HT1080 (cell line): ENCODE results near the gene WBP2. TPM values are rescaled to one million over a fixed set of nuclear protein-coding genes. Genes with fewer than 3 reads are reported as not detected.

Source experiments
- DNase-seq: peaks from one replicate; pipeline ENCODE4 v3.0.0-alpha.2; 2015; ENCODE audit warnings: low read depth
- total RNA-seq: library from RNA; depleted of rRNA; stranded (reverse); fragments of >200 nt; shearing (Covaris generic); gene quantifications from 2 replicates; pipeline ENCODE4 v1.2.3, GENCODE V29; 2014

Gene WBP2
- total RNA-seq, 1 experiment from 2014 or later = 38.3 TPM

DNA sequence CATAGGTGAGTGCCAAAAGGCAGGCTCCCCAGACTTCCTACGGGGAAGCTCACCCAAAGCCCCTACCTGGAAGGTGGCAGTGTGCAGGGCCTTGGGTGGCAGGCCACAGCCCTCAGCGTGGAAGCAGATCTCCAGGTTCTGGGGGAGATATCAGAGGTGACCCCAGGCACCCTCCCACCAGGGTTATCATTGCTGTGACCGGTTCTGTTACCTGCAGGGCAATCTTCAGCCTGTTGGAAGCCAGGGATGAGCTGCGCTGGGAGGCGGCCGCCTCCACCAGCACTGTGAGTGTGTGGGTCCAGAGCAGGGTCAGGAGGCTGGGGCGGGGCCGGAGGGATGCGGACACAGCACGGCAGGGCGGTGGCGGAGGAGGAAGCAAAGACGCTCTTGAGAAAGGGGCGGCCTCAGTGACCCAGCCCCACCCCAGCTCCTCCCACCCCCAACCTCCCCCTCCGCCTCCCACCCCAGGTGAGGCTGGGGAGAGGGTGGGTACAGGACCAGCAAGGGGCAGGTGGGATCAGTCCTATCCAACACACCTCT is 24.0 kb downstream of the WBP2 start:
- no peak for DNase-seq

DNA sequence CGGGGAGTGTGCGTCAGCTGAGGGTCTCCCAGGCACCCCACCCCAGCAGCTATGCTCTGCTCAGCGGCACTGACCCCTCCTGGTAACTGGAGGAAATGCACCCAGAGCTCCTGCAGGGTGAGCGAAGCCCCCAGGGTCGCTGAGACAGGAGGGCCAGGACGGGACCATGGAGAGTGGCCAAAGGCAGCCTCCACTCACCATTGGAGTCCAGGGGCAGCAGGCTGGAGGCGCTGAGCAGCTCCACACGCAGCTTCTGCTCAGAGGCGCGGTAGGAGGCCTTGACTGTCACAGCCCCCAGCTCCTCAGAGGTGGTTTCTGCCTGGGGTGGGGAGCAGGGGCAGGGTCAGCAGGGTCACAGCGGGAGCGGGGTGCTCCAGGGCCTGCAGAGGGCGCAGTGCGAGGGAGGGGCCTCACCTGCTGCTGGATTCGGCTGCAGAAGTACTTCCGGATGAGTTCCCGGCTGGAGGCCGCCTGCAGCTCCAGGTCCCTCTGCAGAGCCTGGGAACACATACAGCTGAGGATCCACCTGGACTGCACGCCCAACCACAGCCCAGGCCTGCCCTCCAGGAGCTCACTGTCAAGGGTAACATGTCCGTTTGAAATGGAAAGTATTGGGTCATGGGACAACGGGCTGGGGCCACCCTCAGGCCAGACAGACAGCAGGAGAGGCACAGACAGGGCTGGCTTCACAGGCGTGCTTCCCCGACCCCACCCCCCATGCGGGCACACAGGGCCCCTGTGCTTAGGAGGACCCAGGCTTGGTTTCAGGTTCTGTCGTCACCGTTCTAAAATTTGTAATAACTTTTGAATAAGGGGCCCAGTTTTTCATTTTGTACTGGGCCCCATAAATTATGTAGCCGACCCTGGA is 24.7 kb downstream of the WBP2 start:
- DNase-seq = no peak

DNA sequence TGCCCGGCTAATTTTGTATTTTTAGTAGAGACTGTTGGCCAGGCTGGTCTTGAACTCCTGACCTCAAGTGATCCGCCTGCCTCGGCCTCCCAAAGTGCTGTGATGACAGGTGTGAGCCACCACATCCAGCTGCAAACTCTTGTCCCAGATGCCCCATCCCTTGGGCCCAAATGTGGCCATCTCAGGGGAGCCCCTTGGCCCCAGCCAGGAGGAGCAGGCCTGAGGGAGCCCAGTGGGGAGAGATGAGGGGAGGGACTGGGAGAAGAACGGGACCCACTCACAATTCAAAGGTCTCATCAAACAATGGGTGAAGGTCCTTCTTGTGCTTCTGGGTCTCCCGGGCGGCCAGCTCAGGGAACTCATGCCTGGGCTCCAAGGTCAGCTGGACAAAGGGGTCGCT is 25.4 kb downstream of the WBP2 start:
- DNase-seq = no peak

DNA sequence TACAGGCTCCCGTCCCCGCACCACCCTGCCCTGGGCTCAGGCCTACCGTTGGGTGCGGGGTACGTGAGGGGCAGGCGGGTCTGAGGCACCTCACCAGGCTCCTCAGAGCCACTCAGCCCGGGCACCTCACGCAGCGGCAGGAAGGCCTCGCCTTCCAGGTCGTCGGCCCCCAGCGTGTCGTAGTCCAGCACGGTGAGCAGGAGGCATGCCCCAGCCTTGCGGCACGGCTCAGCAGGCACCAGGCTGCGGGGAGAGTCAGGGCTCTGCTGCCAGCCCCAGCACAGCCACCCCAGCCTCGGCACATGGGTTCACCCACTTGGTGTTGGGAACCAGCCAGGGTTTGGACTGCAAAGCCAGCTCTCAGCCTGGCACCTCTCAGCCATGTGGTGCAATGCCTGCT is 26.4 kb downstream of the WBP2 start:
- DNase-seq = no peak

DNA sequence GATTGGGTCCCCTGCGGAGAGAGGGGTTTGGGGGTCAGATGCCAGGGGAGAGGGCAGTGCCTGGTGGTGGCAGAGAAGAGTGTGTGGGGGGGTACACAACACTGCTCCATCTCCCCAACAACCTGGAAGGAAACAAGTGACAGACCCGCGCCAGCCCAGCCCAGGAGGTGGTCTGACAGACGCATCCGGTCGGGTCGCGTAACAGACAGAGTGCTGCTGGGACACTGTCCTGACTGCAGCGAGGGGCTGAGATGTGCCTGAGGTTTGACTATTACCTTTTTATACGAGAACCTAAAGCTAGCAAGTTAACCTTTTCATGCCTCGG is 27.1 kb downstream of the WBP2 start:
- no peak for DNase-seq

DNA sequence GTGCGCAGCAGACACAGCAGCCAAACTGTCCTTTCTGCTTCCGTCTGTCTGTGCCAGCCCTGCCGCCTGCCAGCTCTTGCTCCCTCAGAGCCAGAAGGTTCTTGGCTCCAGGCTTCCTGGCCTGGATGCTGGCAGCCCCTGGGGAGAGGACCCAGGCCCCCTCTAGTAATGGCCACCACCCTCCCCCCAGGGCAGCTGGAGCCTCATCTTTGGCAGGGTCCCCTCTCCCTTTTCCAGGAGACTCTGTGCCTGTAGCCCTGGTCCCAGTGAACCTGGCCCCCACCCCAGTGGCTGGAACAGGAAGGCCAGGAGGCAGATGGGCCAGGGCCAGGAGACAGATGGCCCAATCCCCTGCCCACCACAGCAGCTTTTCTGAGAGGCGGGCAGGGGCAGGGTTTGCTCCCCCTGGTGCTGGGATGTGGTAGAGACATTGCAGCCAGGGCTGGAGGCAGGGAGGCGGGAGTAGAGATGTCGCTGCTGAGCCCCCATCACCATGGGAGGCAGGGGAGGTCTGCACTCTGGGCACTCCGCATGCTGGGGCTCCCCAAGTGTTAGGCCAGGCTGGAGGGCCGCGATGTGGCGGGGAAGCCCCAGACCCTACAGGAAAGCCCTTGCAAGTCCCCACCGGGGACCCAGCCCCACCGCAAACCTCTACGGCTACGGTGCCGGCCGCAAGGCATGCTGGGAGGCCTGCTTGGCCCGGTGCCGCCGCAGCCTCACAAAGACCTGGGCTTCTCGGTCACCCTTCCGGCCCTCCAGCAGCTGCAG is 27.6 kb downstream of the WBP2 start:
- peak; percentile 51 for DNase-seq

DNA sequence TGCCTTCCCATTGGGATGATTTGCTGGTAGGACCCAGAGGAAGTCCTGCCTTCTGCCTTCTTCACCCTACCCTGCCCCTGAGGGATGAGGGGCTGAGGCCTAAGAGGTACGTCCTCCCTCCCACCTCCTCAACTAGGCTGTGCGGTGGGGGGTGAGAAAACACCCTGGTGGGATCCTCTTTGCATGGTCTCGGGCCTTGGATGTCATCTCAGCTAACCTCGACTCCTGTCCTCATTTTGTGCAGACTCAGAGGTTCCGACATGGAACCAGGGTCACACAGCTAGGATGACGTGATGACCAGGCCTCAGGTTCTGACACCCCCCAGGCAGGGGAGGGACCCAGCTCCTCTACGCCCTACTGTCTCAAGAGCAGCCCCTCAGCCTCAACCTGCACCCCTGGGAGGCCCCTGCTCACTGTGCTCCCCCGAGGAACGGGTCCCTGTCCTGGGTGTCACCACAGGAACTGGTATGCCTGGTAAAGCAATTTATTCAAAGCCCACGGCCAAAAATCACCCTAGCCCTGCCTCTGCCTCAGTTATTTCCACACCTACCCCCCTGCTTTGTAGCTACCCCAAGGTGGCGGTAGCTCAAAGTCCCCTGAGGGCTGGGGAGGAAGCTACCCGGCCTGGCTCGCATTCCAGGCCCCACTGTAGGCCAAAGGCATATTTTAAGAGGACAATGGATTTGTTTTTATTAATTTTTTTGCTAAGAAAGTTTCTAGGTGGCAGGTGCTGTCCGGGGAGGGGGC is 28.4 kb downstream of the WBP2 start:
- DNase-seq = no peak

DNA sequence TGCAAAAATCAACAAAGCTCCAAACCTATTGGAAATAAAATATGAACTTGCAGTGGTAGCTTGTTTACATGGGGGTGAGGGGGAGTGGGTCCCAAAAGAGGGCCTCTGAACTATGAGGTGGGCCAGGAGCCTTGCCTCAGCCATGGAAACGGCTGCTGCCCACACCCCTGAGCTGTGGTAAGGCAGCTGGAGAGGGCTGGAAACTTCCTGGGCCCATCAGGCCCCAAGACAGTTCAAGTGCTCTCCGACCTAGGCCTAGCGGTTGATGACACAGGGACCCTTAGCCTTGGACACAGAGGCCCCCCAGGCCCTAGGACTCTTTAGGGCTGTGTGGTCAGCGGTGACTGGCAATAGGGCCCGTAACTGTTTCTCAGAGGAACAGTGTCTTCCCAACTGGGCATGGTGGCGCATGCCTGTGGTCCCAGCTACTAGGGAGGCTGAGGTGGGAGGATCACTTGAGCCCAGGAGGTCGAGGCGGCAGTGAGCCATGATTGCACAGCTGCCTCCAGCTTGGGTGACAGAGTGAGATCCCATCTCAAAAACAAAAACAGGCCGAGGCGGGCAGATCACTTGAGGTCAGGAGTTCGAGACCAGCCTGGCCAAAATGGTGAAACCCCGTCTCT is 29.3 kb downstream of the WBP2 start:
- DNase-seq = no peak

DNA sequence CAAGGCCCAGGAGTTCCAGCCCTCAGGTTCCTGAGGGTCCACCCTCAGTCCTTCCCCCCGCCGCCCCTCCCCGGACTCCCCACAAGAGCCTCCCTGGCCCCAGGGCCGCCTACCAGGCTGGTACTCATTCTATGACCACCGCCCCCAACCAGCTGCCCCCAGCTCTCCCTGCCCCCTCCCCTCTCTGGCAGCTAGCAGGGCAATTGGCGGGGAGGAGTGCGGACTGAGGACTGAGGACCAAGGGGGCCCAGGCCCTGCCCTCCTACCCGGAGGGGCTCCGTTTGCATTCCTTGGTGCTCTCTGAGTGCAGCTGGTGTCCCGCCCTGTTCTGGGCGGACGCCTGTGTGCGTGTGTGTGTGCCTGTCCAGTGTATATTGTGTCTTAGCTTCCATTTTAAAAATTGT is 30.0 kb downstream of the WBP2 start:
- no peak for DNase-seq

DNA sequence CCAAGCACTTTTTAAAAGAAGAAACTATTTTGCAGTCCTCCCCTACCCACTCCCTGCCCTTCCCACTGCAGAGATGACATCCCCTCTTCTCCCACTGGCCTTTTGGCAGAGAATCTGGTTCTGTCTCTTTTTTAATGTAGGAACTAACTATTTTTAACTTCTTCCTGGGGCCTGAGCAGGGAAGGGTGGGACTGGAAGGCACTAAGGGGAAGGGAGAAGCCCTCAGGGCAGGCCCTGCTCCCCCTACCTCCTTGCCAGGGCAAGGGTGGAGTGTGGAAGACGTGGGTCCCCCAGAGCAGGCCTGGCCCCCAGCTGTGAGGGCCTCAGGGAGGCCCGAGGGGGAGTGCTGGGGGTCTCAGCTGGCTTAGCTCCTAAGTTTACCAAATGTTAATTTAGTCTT is 30.5 kb downstream of the WBP2 start:
- no peak for DNase-seq

DNA sequence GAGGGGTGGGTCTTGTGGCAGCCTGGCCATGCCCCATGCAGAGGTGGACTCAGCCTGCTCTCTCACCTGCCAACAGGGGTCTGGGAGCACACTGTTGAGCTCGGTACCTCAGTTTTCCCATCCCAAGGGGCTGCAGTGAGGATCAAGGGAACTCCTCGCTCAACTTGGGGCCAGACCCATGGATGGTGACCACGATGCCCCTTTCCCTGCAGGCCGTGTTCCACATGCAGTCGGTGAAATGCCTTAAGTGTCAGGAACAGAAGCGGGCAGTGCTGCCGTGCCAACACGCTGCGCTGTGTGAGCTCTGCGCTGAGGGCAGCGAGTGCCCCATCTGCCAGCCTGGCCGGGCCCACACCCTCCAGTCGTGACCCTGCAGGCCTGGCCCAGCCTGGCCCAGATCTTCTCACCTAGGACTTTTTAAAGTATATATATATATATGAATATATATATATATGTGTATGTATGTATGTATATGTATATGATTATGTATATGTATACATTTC is 31.0 kb downstream of the WBP2 start:
- no peak for DNase-seq

DNA sequence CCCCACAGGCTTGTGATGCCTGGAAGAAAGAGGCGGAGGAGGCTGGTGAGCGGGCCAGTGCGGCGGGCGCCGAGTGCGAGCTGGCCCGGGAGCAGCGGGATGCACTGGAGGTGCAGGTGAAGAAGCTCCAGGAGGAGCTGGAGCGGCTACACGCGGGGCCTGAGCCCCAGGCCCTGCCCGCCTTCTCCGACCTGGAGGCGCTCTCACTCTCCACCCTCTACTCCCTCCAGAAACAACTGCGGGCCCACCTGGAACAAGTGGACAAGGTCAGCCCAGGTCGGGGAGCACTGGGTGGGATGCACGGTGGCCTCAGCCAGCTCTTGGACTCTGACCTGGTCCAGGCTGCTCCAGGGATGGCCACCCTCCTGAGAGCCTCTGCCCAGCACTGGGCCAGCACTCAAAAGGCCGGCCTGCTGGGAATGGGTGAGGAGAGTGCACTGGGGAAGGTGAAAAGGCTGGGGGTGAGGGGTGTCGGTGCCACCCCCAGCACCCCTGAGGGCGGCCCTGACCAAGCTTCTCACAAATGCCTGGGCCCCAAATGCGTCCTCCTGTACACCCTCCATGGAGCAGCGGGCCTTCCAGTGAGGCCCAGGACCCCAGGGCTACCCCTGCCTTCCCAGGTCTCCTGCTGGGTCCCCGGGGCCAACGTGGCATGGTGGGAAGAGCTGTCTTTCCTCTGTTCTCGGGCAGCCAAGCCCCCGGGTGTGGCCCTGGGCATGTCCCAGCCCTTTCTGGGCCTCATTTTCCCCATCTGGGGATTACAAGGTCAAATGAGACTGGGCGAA is 31.7 kb downstream of the WBP2 start:
- DNase-seq = no peak

DNA sequence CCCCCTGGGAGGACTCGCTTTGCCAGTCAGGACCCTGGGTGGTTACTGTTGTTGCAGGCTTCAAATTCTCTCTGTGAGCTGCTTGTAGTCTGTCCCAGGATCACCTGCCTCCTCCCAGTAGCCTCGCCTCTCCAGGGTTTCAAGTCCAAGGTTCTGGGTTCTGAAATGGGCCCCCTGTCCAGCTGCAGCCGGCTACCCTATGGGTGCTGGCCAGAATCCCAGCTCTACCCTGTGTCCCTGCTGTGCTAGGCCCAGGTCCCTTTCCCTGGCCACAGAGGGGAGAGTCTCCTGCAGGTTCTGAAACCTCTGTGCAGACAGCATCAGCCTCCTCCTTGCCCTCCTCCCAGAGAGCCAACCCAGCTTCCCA is 32.4 kb downstream of the WBP2 start:
- DNase-seq = no peak

DNA sequence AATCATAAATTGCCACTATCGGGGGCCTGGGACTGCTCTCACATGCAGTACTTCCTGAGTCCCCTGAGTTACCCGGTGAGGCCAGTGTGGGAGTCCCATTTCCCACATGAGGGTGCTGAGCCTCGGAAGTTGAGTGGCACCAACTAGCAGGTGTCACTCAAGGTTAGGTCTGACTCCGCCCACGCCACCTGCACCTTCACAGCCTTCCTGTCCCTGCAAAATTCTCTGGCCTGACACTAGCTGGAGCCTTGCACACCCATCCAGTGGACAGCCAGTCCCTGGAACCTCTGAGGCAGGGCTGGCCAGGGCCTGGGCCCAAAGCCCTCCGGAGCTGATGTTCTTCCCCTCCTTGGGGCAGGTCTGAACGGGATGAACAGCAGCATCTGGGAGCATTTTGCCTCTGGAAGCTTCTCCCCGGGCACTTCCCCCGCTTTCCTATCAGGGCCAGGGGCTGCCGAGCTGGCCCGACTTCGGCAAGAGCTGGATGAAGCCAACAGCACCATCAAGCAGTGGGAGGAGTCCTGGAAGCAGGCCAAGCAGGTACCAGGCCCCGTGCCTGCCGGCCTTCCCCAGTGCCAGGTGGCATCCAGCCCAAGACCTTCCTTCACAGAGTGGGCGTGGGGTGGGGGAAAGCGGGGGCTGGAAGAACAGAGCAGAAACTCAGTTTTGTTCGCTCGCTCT is 32.9 kb downstream of the WBP2 start:
- no peak for DNase-seq

DNA sequence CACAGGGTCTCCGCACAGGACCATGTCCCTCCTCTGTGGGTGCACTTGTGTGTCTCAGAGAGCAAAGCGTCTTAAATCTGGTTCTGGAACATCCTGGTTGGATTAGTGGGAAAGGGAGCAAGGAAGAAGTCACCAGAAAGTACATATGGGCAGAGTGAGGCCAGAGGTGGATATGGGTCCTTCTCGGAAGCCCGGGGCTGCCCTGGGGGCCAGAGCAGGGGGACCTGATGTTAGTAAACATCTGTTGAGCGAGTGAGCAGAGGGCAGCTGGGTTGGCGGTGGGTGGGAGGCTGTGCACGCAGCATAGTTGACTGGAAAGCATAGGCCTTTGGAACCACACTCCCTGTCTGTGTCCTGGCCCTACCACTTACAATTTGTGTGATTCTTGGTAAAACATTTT is 33.6 kb downstream of the WBP2 start:
- DNase-seq = no peak

DNA sequence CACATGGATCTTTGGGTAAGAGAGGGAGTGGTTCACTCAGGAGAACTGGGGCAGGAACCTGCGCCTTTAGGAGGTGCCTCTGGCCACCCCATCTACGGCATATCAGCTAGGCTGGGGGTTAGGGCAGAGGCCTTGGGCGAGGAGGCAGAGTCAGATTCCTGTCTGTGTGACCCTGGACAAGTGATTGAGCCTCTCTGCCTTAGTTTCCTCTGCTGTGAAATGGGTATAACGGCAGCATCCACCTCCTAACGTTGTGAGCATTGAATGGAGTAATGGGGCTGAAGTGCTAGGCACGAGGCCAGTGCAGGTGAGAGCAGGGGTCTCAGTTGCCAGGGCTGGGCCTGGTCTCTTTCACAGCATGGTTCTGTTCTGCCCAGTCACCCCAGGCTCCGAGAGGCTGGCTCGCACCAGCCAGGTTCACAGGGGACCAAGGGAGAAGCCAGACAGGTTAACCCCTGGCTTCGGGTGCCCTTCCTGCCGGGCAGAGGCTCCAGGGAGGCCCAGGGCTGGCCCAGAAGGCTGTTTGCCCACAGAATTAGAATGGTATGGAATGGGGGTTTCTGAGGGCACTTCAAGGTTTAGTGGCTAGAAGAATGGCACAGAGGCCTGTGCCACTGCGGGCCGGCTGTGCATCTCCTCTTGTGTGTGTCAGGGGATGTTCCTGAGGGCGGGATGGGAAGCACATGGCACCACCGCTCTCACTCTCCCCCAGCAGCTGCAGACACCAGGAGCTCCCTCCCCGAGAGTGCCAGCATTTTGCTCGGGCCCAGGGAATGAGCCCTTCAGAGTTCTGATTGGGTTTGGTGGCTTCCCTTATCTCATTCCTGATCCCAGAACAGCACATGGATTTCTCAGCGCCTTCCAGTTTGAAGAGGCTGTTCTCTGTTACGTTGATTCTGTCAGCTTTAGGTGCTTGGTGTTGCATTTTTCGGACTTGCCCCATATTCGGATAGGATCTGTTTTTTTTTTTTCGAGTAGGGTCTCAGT is 34.7 kb downstream of the WBP2 start:
- DNase-seq = no peak

DNA sequence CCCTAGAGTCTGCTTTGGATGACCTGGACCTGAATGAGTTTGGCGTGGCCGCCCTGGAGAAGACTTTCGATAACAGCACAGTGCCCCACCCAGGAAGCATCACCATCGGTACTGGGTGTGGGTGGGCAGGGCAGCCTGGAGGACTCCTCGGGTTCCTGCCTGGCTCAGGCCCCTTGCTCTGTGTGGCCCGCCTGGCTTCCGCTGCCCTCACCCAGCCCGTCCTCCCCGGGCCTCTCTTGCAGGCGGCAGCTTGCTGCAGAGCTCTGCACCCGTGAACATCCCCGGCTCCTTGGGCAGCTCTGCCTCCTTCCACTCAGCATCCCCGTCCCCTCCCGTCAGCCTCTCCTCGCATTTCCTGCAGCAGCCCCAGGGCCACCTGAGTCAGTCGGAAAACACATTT is 35.5 kb downstream of the WBP2 start:
- DNase-seq = no peak

DNA sequence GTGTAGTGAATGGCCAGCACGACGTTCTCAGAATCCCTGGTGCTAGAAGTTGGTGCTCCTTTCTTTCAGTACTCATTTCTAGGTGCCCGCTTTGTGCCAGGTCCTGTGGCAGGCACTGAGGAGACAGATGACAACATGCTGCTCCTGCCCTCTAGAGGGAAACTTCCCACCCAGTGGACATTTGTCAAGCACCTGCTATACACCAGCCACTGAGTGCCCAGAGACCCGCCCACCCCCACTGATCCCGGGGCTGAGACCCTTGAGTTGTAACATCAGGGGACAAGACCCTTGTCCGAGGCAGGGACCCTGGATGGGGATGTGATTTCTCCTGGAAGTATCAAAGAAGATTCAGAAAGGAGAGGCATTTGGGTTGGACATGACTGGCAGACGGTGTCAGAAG is 36.0 kb downstream of the WBP2 start:
- no peak for DNase-seq
